Frontal cortex (tissue), 4 donors: ENCODE data around the gene LEMD2. TPM values are rescaled to one million over a fixed set of nuclear protein-coding genes. Genes with fewer than 3 reads are reported as not detected.
"Not testable (repeated sequence)": the region's sequence is repeated elsewhere in the genome, so short reads cannot be mapped to it uniquely, and the experiment has no call there.

ENCODE experiments used
- DNase-seq, 2 donors: peaks; one replicate each; pipeline ENCODE4 v3.0.0; 2012; ENCODE audit warnings: low spot score in 2 of 2
- FAIRE-seq: peaks from 2 replicates; lab custom pipeline; 2012; peaks lifted over from hg19 to GRCh38; lab: Jason Lieb, UNC
- total RNA-seq: library from RNA; depleted of rRNA; stranded (reverse); fragments of >200 nt; gene quantifications from one replicate; pipeline ENCODE4 v1.2.3, GENCODE V29; 2014
- donor health status: control.
- donor health status: control.
- donor health status: control.

The LEMD2 gene
- 29.3 TPM for total RNA-seq

DNA sequence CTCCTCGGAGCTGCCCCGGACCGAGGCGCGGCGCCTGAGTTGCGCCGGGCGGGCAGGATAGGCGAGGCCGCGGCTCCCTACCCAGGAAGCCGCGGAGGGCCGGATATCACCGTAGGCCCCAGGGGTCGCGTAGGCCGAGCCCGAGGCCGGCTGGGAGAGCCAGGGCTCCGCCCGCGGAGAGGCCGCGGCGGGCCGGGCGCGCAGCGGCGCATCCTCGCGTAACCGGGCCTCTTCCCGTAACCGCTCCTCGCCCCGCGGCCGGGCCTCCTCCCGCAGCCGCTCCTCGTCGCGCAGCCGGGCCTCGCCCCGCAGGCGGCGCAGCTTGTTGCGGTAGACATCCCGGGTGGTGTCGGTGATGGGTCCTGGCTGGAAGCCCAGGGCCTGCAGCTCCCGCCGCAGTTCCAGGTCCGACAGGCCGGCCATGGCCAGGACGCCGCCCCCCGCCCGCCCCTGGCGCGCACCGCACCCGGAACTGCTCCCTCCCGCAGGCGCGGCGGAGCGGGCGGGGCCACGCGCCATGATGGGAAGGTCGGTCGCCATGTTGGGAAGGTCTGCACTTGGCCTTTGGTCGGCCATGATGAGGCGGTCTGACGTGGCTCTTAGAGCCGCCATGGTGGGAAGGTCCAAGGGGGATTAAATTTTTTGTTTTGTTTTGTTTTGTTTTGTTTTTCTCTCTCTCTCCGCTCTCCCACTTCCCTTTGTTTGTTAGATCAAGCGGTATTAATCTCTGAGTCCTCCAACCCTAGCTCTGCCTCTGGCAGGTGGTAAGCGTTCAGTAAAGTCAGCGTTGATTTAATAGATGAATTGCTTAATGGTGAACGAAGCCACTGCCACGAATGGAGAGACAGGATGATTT is at the start of gene LEMD2:
TSS of gene LEMD2 (minus strand) at position 437 of the 856 bp plus-strand sequence. CDS start at position 423, 14 bp downstream.
- DNase-seq (peak; percentile 96 to 98), FAIRE-seq (no peak)

DNA sequence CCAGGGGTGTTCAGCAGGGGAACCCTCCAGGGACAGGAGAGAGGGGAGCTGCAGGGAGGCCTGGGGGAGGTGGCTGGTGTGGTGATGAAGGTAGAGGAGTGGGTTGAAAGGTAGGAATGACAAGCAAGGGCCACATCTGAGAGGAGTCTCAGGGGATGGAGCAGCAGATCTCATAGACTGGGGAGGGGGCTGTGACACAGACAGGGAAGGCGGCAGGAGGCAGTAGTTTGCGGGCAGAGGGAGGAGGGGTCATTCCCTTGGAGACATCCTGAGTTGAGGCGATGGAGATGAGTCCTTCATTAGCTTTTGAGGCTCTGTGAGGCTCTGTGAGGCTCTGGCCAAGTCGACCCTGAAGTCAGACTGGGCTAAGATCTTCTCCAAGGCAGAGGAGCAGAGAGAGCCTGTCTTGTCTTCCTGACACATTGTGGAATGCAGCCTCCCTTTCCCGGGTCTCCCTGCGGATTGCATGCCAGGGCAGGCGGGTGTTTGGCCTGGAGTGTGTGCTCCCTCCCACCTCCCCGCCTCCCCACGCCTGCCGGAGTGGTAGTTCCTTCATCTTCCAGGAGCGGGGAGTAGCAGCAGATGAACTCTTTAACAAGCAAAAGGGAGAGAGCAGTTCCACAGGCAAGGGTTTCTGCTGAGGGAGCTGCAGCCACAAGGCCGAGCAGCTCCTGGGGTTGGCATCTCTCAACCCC is 49.2 kb upstream of the LEMD2 start:
- no peak for DNase-seq
- FAIRE-seq, result no peak

- DNase-seq (no peak), FAIRE-seq (no peak)
Measured at GRCh38 chr6:33836806-33837469, 48.0 kb upstream of the LEMD2 start.

GRCh38 chr6:33834401-33835392 is 45.8 kb upstream of the LEMD2 start:
- FAIRE-seq, result no peak
- DNase-seq, result no peak

GRCh38 chr6:33833599-33833998 is 44.7 kb upstream of the LEMD2 start:
- FAIRE-seq (no peak), DNase-seq (no peak)

GRCh38 chr6:33832831-33833230 is 43.9 kb upstream of the LEMD2 start:
- DNase-seq, FAIRE-seq: not testable (repeated sequence)

- not testable (repeated sequence) for FAIRE-seq
Measured at GRCh38 chr6:33831725-33832124, 42.8 kb upstream of the LEMD2 start.

GRCh38 chr6:33830635-33831240 is 41.8 kb upstream of the LEMD2 start:
- DNase-seq (no peak), FAIRE-seq (no peak)

More at GRCh38 chr6:33831725-33832124, 42.8 kb upstream of the LEMD2 start:
- DNase-seq, result not testable (repeated sequence)

DNA sequence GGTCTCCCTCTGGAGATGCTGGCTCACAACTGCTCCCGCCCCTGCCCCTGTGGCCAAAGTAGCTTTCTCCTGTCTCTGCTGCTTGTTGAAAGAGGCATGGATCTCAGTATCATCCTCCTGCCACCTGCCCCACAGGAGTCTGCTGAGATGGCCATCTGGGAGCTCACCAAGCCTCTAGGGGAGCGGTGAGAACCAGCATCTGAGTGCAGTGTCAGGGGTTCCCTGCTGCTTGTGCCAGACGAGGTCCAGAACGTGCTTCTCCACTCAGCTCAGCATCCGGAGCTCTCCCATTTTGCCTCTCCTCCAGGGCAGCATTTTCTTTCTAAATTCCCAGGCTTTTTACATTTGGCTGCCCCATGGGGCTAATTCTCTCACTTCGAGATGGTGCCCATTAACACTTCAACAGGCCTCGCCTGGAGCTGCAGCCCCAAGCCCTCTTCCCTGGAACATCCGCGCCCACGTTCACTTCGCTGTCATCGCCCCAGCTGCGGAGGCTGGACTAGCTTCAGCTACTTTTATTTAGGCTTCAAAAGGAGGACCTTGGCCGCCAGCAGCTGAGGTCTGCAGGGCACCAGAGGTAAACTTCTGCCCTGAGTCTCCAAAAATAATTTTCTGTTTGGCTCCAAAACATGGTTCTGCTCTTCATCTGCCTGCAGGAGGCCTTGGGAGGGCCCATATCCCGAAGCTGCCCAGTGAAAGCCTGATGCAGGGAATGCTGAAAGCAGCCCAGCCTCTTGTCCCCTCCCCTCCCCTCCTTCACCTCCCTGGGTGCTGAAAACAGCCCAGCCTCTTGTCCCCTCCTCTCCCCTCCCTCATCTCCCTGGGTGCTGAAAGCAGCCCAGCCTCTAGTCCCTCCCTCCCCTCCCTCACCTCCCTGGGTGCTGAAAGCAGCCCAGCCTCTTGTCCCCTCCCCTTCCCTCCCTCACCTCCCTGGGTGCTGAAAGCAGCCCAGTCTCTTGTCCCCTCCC is 40.1 kb upstream of the LEMD2 start:
- FAIRE-seq, result no peak
- no peak for DNase-seq

- FAIRE-seq, result no peak
- no peak for DNase-seq
Measured at GRCh38 chr6:33828452-33828763, 39.5 kb upstream of the LEMD2 start.

GRCh38 chr6:33827546-33828451 is 38.9 kb upstream of the LEMD2 start:
- no peak for DNase-seq
- no peak for FAIRE-seq

DNA sequence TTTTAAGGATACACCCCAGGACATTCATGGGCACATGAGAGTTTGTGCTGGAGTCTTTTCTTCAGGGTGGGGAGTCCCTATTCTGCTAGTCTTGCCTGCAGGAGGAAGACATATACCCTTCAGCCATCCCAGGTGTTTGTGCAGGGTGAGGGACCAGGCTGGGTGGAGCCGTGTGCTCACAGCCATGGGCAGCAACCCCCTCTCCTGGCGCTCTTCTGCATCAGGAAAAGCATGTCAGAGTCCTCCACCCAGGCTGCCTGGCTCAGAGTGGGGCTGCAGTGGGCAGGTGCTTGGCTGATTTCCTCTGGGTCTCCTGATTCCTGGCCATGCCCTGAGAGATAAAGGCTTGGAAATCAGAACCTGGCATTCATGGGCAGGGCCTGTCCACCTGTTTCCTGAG is 37.6 kb upstream of the LEMD2 start:
- DNase-seq (no peak), FAIRE-seq (no peak)

- DNase-seq (no peak), FAIRE-seq (no peak)
Measured at GRCh38 chr6:33824461-33825154, 35.7 kb upstream of the LEMD2 start.

- DNase-seq, result no peak
- FAIRE-seq, result no peak
Measured at GRCh38 chr6:33823806-33824205, 34.9 kb upstream of the LEMD2 start.

GRCh38 chr6:33822575-33823395 is 33.9 kb upstream of the LEMD2 start:
- DNase-seq (no peak), FAIRE-seq (no peak)
